GM12875 (cell line): Measurements from ENCODE around the gene COPG2.

ENCODE experiments used
- H3K4me3 ChIP-seq: one replicate; pipeline ENCODE4 v1.5.1; 2011; ENCODE audit warnings: low read depth, low read length, control low read depth
- CTCF ChIP-seq: IDR thresholded peaks from 2 replicates; pipeline ENCODE4 v1.5.1; 2011; ENCODE audit warnings: low read depth, mild to moderate bottlenecking, control low read depth, inconsistent platforms, low read length, moderate library complexity, borderline replicate concordance; ENCODE audit not compliant: insufficient read depth

Gene COPG2

GRCh38 chr7:130492523-130493274 lies 175.8 kb downstream of the COPG2 start:
- TF ChIP-seq CTCF = no peak

DNA sequence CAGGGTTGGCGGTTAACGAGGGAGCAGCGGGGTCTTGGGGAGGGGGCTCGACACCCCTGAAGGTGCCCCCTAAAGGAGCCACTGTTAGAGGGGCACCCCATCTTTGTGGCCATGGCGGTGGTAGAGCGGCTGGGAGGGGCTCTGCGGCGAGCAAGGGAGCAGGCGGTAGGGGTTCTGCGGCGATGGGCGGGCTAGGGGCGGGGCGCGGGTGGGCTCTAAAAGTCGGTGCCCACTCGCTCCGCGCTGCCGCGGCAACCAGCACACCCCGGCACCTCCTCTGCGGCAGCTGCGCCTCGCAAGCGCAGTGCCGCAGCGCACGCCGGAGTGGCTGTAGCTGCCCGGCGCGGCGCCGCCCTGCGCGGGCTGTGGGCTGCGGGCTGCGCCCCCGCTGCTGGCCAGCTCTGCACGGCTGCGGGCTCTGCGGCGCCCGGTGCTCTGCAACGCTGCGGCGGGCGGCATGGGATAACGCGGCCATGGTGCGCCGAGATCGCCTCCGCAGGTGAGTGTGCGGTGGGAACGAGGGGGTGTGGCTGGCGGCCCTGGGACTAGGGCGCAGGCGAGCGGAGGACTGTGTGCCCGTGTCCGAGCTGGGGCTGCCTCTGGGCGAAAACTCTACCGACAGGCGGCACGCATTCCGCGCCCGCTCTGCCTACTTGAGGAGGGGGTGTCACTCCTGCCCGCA lies 176.6 kb downstream of the COPG2 start, which contains the start of gene MEST:
TSS of gene MEST (plus strand) at position 245 of the 682 bp plus-strand sequence. CDS start at position 474, 229 bp downstream.
- TF ChIP-seq CTCF = no peak
- peak within 1 kb of the TSS; percentile 54 for H3K4me3 ChIP-seq

More at GRCh38 chr7:130492523-130493274, 175.8 kb downstream of the COPG2 start:
- peak overlapping the region; percentile 54 for H3K4me3 ChIP-seq

DNA sequence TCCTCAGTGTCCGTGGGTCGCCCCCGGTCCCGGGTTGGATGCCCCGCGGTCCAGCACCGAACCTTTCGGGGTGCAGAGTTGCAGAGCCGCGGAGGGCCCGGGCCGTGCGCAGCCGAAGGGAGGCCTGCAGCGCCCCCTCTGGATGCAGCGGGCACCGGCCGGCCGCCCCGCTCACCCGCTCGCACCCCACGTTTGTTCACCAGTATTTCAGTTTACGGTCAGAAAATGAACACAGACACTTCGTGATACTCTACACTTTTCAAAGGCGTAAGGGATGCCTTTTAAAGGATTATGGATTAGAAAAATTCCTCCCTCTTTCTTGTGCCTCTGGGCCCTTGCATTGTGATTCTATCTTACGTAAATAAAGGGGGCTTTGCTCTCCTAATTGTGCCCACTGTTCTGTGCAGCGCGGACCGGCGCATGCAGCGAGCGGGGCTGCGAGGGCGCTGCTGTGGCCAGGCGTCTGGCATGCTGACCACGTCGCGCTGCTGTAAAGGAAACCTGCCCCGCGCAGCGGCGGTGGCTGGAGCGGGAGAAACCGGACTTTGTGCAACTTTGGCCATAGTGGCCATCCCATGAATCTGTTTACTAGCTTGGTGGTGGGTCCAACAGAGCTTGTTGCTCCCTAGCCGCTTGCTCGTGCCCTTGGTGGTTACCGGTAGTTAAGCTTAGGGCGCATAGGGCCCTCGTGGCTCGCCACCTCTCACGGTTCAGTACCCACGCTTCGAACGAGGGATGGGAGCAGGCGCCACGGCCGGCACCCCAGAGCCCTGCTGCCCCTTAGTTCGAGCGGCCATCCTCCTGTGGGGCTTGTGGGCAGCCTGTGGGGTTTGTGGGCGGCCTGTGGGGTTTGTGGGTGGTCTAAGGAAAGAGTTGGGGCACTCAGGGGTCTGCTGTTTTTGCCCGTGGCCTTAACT lies 177.4 kb downstream of the COPG2 start:
- peak overlapping the region; percentile 54 for H3K4me3 ChIP-seq
- peak; percentile 66 for TF ChIP-seq CTCF

- TF ChIP-seq CTCF = no peak
- H3K4me3 ChIP-seq = peak overlapping the region; percentile 17
Observed at GRCh38 chr7:130490311-130490791, 178.2 kb downstream of the COPG2 start.

DNA sequence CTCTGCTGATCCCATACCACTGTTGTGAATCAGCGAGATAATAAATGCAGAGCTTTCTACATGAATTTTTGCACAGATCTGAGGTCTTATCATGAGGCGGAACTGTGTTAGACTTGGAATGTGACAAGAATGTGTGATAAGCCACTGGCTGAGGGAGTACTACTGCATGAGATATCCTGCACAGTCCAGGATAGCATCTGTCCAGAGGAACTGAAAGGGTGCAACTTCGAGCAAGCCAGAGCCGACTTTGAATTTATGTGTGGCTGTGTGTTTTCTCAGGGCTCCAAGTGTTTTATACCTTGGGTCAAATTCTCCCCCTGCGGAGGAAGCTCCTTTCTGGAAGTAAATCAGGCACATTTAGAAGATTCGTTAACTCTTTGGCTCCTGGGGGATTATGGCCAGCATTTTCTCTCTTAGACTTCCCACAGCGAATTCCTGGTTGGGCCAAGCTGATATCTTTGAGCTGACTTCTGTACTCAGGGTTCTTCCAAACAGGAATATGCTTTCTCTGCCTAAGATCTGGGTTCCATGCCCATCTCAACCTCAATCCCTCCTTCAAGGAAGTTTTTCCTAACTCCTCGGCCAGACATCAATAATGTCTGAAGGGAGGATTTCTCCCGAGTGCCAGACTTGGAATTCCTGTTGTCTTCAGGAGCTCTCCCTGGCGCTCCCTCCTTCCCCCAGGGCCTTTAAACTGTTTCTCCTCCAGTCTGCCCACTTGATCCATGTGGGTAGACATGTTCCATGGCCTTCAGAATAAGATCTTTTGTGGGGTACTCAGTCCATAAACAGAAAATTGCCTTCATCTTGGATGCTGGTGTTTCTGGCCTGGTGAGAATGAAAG lies 179.2 kb downstream of the COPG2 start:
- TF ChIP-seq CTCF = no peak

More for the DNA sequence above, 179.2 kb downstream of the COPG2 start:
- no peak overlapping the region for H3K4me3 ChIP-seq
